Measurements from ENCODE around the gene HIPK2. TPM values are rescaled to one million over a fixed set of nuclear protein-coding genes. Genes with fewer than 3 reads are reported as not detected.

The HIPK2 gene
- total and polyA plus RNA-seq, 2 donors (not counting 3 experiments of a cell fraction or from before 2014, with no cell fraction given), result 9.0 to 43.8 TPM

- no TSS peak for BruUV-seq (replicated peaks)
- no peaks in the 10 kb centered on the region for H4K20me1 ChIP-seq (replicated peaks; ENCODE audit: control insufficient read depth, extremely low read depth, insufficient read depth, low read length)
- no peak overlapping the region for H3K9ac ChIP-seq (replicated peaks; ENCODE audit: extremely low read depth, insufficient read depth, low read length)
These were observed 36.6 kb downstream of the HIPK2 start for GRCh38 chr7:139741239-139741638.

More at GRCh38 chr7:139741239-139741638, 36.6 kb downstream of the HIPK2 start:
- no peak for DNase-seq (ENCODE audit: low read depth, low spot score)
- no peaks in the 10 kb centered on the region for H3K27me3 ChIP-seq (ENCODE audit: control insufficient read depth in 2 of 2, insufficient read depth in 2 of 2, low read length in 2 of 2)
- no peak for FAIRE-seq
- peaks cover 84% of the 10 kb centered on the region for H3K79me2 ChIP-seq (ENCODE audit: control insufficient read depth, insufficient read depth, low read length)
- peaks cover 26% of the 10 kb centered on the region for H3K4me1 ChIP-seq (ENCODE audit: control insufficient read depth, extremely low read depth, insufficient read depth, low read length)
- no peaks in the 10 kb centered on the region for H3K9me1 ChIP-seq (replicated peaks; ENCODE audit: control insufficient read depth, extremely low read depth, insufficient read depth, low read length)
- no peak overlapping the region for H2AFZ ChIP-seq (ENCODE audit: low read depth, low read length)
- no peak overlapping the region for H3K4me2 ChIP-seq (ENCODE audit: insufficient read depth, low read length)
- H3K4me3 ChIP-seq (replicated peaks in 1 of 3; ENCODE audit: insufficient read depth in 1 of 3, low read depth in 1 of 3, low read length in 3 of 3), result no peak overlapping the region
- intact Hi-C loops (cut with micrococcal nuclease), result no loop called here
- ChIA-PET POLR2A (no interaction called here), CTCF (interaction anchor here (1.5 to 1.7 kb wide), 3 partner anchors 9 to 95 kb away, joined by 3 to 4 read pairs (median 3); no protein-coding TSS in a partner anchor)
- H3K9me3 ChIP-seq (replicated peaks; ENCODE audit: control insufficient read depth, insufficient read depth, low read length), result no peaks in the 10 kb centered on the region
- H3K36me3 ChIP-seq (ENCODE audit: control insufficient read depth in 2 of 2, extremely low read depth in 1 of 2, insufficient read depth in 2 of 2, low read length in 2 of 2), result peaks cover 0 to 2% of the 10 kb centered on the region in 2 experiments
- no peak for TF ChIP-seq JUN (IDR thresholded peaks at IDR 0.05; ENCODE audit: borderline replicate concordance, insufficient read depth, insufficient read length, low read depth)
- no peak for TF ChIP-seq EZH2 (IDR thresholded peaks at IDR 0.05; ENCODE audit: borderline replicate concordance, low read depth, low read length, severe bottlenecking)
- TF ChIP-seq, protein P1, sequence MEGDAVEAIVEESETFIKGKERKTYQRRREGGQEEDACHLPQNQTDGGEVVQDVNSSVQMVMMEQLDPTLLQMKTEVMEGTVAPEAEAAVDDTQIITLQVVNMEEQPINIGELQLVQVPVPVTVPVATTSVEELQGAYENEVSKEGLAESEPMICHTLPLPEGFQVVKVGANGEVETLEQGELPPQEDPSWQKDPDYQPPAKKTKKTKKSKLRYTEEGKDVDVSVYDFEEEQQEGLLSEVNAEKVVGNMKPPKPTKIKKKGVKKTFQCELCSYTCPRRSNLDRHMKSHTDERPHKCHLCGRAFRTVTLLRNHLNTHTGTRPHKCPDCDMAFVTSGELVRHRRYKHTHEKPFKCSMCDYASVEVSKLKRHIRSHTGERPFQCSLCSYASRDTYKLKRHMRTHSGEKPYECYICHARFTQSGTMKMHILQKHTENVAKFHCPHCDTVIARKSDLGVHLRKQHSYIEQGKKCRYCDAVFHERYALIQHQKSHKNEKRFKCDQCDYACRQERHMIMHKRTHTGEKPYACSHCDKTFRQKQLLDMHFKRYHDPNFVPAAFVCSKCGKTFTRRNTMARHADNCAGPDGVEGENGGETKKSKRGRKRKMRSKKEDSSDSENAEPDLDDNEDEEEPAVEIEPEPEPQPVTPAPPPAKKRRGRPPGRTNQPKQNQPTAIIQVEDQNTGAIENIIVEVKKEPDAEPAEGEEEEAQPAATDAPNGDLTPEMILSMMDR (IDR thresholded peaks at IDR 0.05; ENCODE audit: extremely low read depth in 1 of 2, insufficient read depth in 1 of 2, low read depth in 1 of 2, low read length in 2 of 2), result no peak
- TF ChIP-seq POLR2AphosphoS5 (IDR thresholded peaks at IDR 0.05; ENCODE audit: insufficient read depth, low read depth, low read length), result no peak
- no peak overlapping the region for H3K27ac ChIP-seq (ENCODE audit: insufficient read depth, low read depth, low read length)
- dilution Hi-C loops (cut with MboI; ENCODE audit: extremely low pct_ligation_motif_present, low sequenced_read_pairs), result no loop called here

All from endothelial cell of umbilical vein (primary cell).